Dermis blood vessel endothelial cell (primary cell): ENCODE results near the gene MAPK7. TPM values are rescaled to one million over a fixed set of nuclear protein-coding genes. Genes with fewer than 3 reads are reported as not detected.
A peak's percentile ranks its signal among the peaks of the same experiment; 100 is the strongest.

Source experiments
- DNase-seq: peaks from one replicate; pipeline ENCODE4 v3.0.0; 2010
- total RNA-seq: library from RNA; depleted of rRNA; stranded (reverse); fragments of >200 nt; gene quantifications from 2 replicates; pipeline ENCODE4 v1.2.3, GENCODE V29; 2014

MAPK7 gene
- total RNA-seq, 1 donor from 2014 or later: 19.4 TPM

- DNase-seq: no peak
Observed at GRCh38 chr17:19364699-19365498, 13.4 kb upstream of the MAPK7 start.

GRCh38 chr17:19365499-19365817 lies 12.8 kb upstream of the MAPK7 start:
- no peak for DNase-seq

- DNase-seq: no peak
Observed at GRCh38 chr17:19365833-19366636, 12.3 kb upstream of the MAPK7 start.

- DNase-seq: no peak
Observed at GRCh38 chr17:19366637-19366972, 11.7 kb upstream of the MAPK7 start.

GRCh38 chr17:19368229-19368628 lies 10.1 kb upstream of the MAPK7 start:
- DNase-seq: no peak

GRCh38 chr17:19369107-19369778 lies 9.1 kb upstream of the MAPK7 start:
- no peak for DNase-seq

GRCh38 chr17:19369846-19370492 lies 8.3 kb upstream of the MAPK7 start:
- DNase-seq: peak; percentile 21

GRCh38 chr17:19370493-19370960 lies 7.8 kb upstream of the MAPK7 start:
- no peak for DNase-seq

- no peak for DNase-seq
Observed at GRCh38 chr17:19371259-19372010, 6.9 kb upstream of the MAPK7 start.

GRCh38 chr17:19372011-19372370 lies 6.3 kb upstream of the MAPK7 start:
- no peak for DNase-seq

- DNase-seq: no peak
Observed at GRCh38 chr17:19372439-19372838, 5.9 kb upstream of the MAPK7 start.

- DNase-seq: no peak
Observed at GRCh38 chr17:19372866-19373504, 5.3 kb upstream of the MAPK7 start.

GRCh38 chr17:19374136-19374535 lies 4.2 kb upstream of the MAPK7 start:
- no peak for DNase-seq

- DNase-seq: no peak
Observed at GRCh38 chr17:19375732-19376131, 2.6 kb upstream of the MAPK7 start.

GRCh38 chr17:19376811-19377210 lies 1.5 kb upstream of the MAPK7 start:
- DNase-seq: peak; percentile 12

GRCh38 chr17:19377602-19378415 lies 489 bp upstream of the MAPK7 start:
- peak; percentile 99 for DNase-seq

GRCh38 chr17:19379361-19380065 lies 1.2 kb downstream of the MAPK7 start:
- no peak for DNase-seq

GRCh38 chr17:19380481-19381301 lies 2.4 kb downstream of the MAPK7 start:
- DNase-seq: no peak

GRCh38 chr17:19381361-19381740 lies 3.1 kb downstream of the MAPK7 start:
- no peak for DNase-seq
